PC-9 (cell line): ENCODE results near the gene TMEM271.

Source experiments
- EZH2 ChIP-seq: fragments of 200-600 bp; sonication (generic); IDR thresholded peaks from 2 replicates; pipeline ENCODE4 v1.8.0; 2017; ENCODE audit warnings: antibody characterized with exemption, low read depth
- TF ChIP-seq, protein P1 (sequence below): fragments of 200-600 bp; sonication (generic); conservative IDR thresholded peaks from 2 replicates; pipeline ENCODE4 v1.6.1; 2017; ENCODE audit warnings: mixed run types, antibody characterized with exemption, mild to moderate bottlenecking, moderate library complexity

DNA sequence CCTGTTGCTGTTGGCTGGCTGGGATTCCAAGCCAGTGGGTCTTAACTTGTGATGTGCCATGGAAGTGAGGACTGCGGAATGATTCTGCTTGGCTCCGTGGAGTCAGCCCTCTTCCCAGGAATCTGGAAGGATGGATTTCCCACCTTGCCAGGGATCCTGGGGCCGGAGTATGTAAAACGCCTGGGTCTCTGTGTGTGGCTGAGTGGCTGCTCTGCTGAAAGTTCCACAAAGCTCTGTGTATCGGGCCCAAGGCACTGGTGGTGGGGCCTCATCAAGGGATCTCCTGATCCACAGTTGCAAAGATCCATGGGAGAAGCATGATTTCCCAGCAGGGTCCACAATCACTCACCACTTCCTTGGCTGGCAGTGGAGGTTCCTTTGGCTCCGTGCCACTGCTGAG, 24.1 kb upstream of the TMEM271 start:
- TF ChIP-seq, protein P1, sequence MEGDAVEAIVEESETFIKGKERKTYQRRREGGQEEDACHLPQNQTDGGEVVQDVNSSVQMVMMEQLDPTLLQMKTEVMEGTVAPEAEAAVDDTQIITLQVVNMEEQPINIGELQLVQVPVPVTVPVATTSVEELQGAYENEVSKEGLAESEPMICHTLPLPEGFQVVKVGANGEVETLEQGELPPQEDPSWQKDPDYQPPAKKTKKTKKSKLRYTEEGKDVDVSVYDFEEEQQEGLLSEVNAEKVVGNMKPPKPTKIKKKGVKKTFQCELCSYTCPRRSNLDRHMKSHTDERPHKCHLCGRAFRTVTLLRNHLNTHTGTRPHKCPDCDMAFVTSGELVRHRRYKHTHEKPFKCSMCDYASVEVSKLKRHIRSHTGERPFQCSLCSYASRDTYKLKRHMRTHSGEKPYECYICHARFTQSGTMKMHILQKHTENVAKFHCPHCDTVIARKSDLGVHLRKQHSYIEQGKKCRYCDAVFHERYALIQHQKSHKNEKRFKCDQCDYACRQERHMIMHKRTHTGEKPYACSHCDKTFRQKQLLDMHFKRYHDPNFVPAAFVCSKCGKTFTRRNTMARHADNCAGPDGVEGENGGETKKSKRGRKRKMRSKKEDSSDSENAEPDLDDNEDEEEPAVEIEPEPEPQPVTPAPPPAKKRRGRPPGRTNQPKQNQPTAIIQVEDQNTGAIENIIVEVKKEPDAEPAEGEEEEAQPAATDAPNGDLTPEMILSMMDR = no peak
- no peak for TF ChIP-seq EZH2
